HG03439 (cell line): ENCODE data around the gene CSDE1.

ENCODE experiments used
- ATAC-seq: cut with Tn5 transposase; IDR thresholded peaks from one replicate; pipeline ENCODE4 v1.9.1; 2021; ENCODE audit warnings: mild to moderate bottlenecking, moderate library complexity; ENCODE audit not compliant: unreplicated experiment

The CSDE1 gene

DNA sequence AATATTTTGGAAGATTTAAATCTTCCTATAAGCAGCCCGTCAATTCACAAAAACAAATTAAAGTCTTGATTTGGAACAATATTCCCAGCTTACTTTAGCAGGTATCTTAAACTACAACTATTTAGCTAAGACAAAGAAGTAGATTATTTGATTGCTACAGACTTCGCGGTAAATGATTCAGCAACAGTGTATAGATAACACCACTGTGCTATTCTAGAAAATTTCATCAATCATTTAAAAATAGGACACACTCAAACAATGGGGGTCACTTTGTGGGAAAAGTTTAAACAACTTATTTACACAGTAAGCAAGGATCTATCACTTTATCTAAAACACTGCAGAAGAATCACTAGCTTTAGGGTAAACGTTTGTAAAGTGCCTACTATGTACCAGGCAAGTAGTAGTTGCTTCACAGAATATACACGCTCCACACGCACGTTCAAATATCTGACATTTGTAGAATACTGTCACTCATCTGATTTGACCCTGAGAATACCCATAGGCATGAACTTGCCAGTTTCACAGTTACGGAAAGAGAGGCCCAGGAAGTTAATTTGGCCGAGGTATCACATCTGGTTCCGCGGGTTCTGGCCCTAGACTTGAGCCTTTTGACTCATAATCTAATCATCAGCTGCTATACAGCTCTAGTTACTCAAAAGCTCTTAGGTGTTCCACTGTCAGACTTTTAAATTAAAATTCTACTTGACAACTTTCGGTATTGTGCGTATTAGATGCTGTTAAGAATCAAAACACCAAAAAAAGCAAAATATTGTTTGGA is 88.8 kb downstream of the CSDE1 start:
- no peak for ATAC-seq

DNA sequence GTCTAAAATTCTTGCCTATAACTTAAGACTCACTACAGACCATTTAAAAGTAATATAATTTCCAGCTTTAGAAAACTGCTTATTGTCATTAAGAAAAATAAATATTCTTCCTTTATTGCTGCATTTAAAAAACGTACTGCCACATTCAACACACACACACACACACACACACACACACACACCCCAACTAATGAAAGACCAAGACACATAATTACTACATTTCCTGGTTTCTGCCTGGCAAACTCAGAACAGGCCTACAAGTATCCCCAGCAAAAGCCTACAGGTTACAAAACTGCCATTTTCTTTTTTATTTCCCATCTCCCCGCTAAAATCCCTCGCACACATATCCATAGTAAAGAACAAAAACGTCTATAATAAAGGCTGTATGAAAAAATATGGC is 89.4 kb downstream of the CSDE1 start:
- ATAC-seq: no peak

DNA sequence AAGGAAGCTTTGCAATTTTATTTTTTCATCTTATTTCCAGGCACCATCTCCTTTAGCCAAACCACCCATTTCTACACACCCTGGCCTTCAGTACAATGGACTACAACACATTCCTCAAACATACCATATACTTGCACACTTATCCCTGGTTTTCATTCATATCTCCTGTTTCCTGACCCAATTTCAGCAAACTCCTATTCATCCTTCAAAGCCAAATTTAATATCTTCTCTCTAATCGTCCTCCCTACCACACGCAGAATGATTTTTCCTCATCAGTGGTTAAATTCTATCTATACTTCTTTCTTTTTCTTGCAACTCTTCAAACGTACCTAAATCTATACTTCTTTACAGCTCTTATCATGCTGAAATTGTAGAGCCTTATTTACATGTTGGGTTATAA is 90.8 kb downstream of the CSDE1 start:
- ATAC-seq: no peak
